Measurements from ENCODE around the gene CNOT10. TPM values are rescaled to one million over a fixed set of nuclear protein-coding genes. Genes with fewer than 3 reads are reported as not detected.

CNOT10 gene
- 20.8 to 24.2 TPM (median 21.7 TPM) in 3 replicates for polyA plus RNA-seq
- 14.9 TPM for polyA plus RNA-seq (2011; ENCODE audit: low read depth)
- 17.4 and 26.2 TPM in 2 replicates for polyA plus RNA-seq (2011; cell fraction: cytosol; rRNA removed)
- polyA plus RNA-seq (2011; cell fraction: nucleus; rRNA removed) = 29.3 and 32.0 TPM in 2 replicates
- 11.5 and 13.2 TPM in 2 replicates for polyA plus RNA-seq (2012; ENCODE audit: low replicate concordance)
- 8.5 to 21.6 TPM (median 15.0 TPM) in 3 replicates for polyA minus RNA-seq
- 17.1 TPM for polyA minus RNA-seq (2011; cell fraction: cytosol; rRNA and poly(A)+ RNA removed)
- 9.7 and 18.6 TPM in 2 replicates for polyA minus RNA-seq (2011; cell fraction: nucleus; rRNA and poly(A)+ RNA removed)

GRCh38 chr3:32684800-32685542, at the start of gene CNOT10:
Gene CNOT10, plus strand, starts transcription at chr3:32685188. Its CDS starts 273 bp downstream, at chr3:32685461.
- peak within 1 kb of the TSS; percentile 81 for H3K4me2 ChIP-seq (ENCODE audit: control insufficient read depth, extremely low read depth, insufficient read depth, low read depth, low read length)
- H3K79me2 ChIP-seq (ENCODE audit: control insufficient read depth, insufficient read depth, low read length) = peaks cover 41% of the 10 kb centered on the region
- H2AFZ ChIP-seq (ENCODE audit: control insufficient read depth, low read length) = peak within 1 kb of the TSS; percentile 95
- no peaks in the 10 kb centered on the region for H3K9me3 ChIP-seq (ENCODE audit: control insufficient read depth, low read depth, low read length)
- no peaks in the 10 kb centered on the region for H3K27me3 ChIP-seq (ENCODE audit: control insufficient read depth, extremely low read depth, insufficient read depth, low read length)
- H3K4me1 ChIP-seq (ENCODE audit: control insufficient read depth, extremely low read depth, insufficient read depth, low read length) = peaks cover 19% of the 10 kb centered on the region
- H4K20me1 ChIP-seq (ENCODE audit: control insufficient read depth, extremely low read depth, insufficient read depth, low read length) = no peaks in the 10 kb centered on the region
- H3K9me1 ChIP-seq (ENCODE audit: control insufficient read depth, extremely low read depth, insufficient read depth, low read length) = peaks cover 2% of the 10 kb centered on the region
- TF ChIP-seq EZH2 (IDR thresholded peaks at IDR 0.05; ENCODE audit: low read length) (no peak), CTCF (optimal IDR thresholded peaks at IDR 0.05 in 1 of 3, IDR thresholded peaks at IDR 0.05 in 1 of 3, conservative IDR thresholded peaks at IDR 0.05 in 1 of 3; ENCODE audit: extremely low read depth in 1 of 3, insufficient read depth in 2 of 3, low read length in 3 of 3) (peak in 2 of 3 experiments; percentile 35 to 40)
- peak; percentile 28 for DNase-seq (ENCODE audit: low read depth, low spot score)
- H3K36me3 ChIP-seq (ENCODE audit: control insufficient read depth in 2 of 2, extremely low read depth in 1 of 2, insufficient read depth in 2 of 2, low read length in 2 of 2) = peaks cover 0 to 7% of the 10 kb centered on the region in 2 experiments
- peak; percentile 39 for FAIRE-seq
- peak within 1 kb of the TSS; percentile 62 for H3K9ac ChIP-seq (ENCODE audit: control insufficient read depth, extremely low read depth, insufficient read depth, low read length)
- H3K27ac ChIP-seq (ENCODE audit: control insufficient read depth, insufficient read depth, low read length) = peak within 1 kb of the TSS; percentile 57
- dilution Hi-C loops (cut with MboI; ENCODE audit: extremely low pct_ligation_motif_present, low sequenced_read_pairs) = no loop called here
- H3K4me3 ChIP-seq (ENCODE audit: control insufficient read depth in 2 of 3, extremely low read depth in 1 of 3, insufficient read depth in 2 of 3, low read depth in 1 of 3, low read length in 3 of 3) = peak within 1 kb of the TSS; percentile 92 to 98 (median 95)

GRCh38 chr3:32640939-32641338, 44.0 kb upstream of the CNOT10 start:
- no peak for FAIRE-seq
- Histone ChIP-seq H3K4me2 (ENCODE audit: control insufficient read depth, extremely low read depth, insufficient read depth, low read depth, low read length) (no peak overlapping the region), H3K4me1 (ENCODE audit: control insufficient read depth, extremely low read depth, insufficient read depth, low read length) (no peaks in the 10 kb centered on the region), H3K9me3 (ENCODE audit: control insufficient read depth, low read depth, low read length) (no peaks in the 10 kb centered on the region), H3K27ac (ENCODE audit: control insufficient read depth, insufficient read depth, low read length) (no peak overlapping the region), H2AFZ (ENCODE audit: control insufficient read depth, low read length) (no peak overlapping the region), H3K9me1 (ENCODE audit: control insufficient read depth, extremely low read depth, insufficient read depth, low read length) (no peaks in the 10 kb centered on the region), H4K20me1 (ENCODE audit: control insufficient read depth, extremely low read depth, insufficient read depth, low read length) (no peaks in the 10 kb centered on the region), H3K27me3 (ENCODE audit: control insufficient read depth, extremely low read depth, insufficient read depth, low read length) (no peaks in the 10 kb centered on the region), H3K79me2 (ENCODE audit: control insufficient read depth, insufficient read depth, low read length) (no peaks in the 10 kb centered on the region), H3K36me3 (ENCODE audit: control insufficient read depth in 2 of 2, extremely low read depth in 1 of 2, insufficient read depth in 2 of 2, low read length in 2 of 2) (no peaks in the 10 kb centered on the region), H3K9ac (ENCODE audit: control insufficient read depth, extremely low read depth, insufficient read depth, low read length) (no peak overlapping the region), H3K4me3 (ENCODE audit: control insufficient read depth in 2 of 3, extremely low read depth in 1 of 3, insufficient read depth in 2 of 3, low read depth in 1 of 3, low read length in 3 of 3) (no peak overlapping the region)
- no peak for DNase-seq (ENCODE audit: low read depth, low spot score)
- TF ChIP-seq CTCF (optimal IDR thresholded peaks at IDR 0.05 in 1 of 3, IDR thresholded peaks at IDR 0.05 in 1 of 3, conservative IDR thresholded peaks at IDR 0.05 in 1 of 3; ENCODE audit: extremely low read depth in 1 of 3, insufficient read depth in 2 of 3, low read length in 3 of 3) = no peak
- TF ChIP-seq EZH2 (IDR thresholded peaks at IDR 0.05; ENCODE audit: low read length) = no peak
- dilution Hi-C loops (cut with MboI; ENCODE audit: extremely low pct_ligation_motif_present, low sequenced_read_pairs) = no loop called here

All from keratinocyte (primary cell).